Neuronal stem cell (in vitro differentiated cells): ENCODE results near the gene MPND.

Experiments used
- DNase-seq: peaks from one replicate; pipeline ENCODE4 v3.0.0-alpha.2; 2013; ENCODE audit warnings: low spot score
- H2AFZ ChIP-seq: one replicate; pipeline ENCODE4 v1.6.1; 2013; ENCODE audit warnings: mild to moderate bottlenecking, low read length, inconsistent platforms
- H2AK5ac ChIP-seq: 2 replicates; pipeline ENCODE4 v1.6.1; 2013; ENCODE audit warnings: low read depth, mild to moderate bottlenecking, inconsistent platforms, low read length, moderate library complexity, mixed read lengths
- H2BK120ac ChIP-seq: 2 replicates; pipeline ENCODE4 v1.6.1; 2013; ENCODE audit warnings: low read depth, mild to moderate bottlenecking, inconsistent platforms, low read length, moderate library complexity, mixed read lengths
- H2BK12ac ChIP-seq: one replicate; pipeline ENCODE4 v1.6.1; 2013; ENCODE audit warnings: low read length, inconsistent platforms
- H2BK15ac ChIP-seq: 2 replicates; pipeline ENCODE4 v1.6.1; 2013; ENCODE audit warnings: mild to moderate bottlenecking, low read length, inconsistent platforms, mixed read lengths
- H2BK5ac ChIP-seq: one replicate; pipeline ENCODE4 v1.6.1; 2013; ENCODE audit warnings: inconsistent platforms, mild to moderate bottlenecking, low read length, moderate library complexity
- H3K14ac ChIP-seq: one replicate; pipeline ENCODE4 v1.6.1; 2013; ENCODE audit warnings: low read length, inconsistent platforms
- H3K18ac ChIP-seq: 2 replicates; pipeline ENCODE4 v1.6.1; 2013; ENCODE audit warnings: low read length, inconsistent platforms
- H3K23ac ChIP-seq: 2 replicates; pipeline ENCODE4 v1.6.1; 2013; ENCODE audit warnings: low read depth, mild to moderate bottlenecking, mixed read lengths, low read length, inconsistent platforms; ENCODE audit not compliant: poor library complexity
- H3K27ac ChIP-seq: replicated peaks from 3 replicates; pipeline ENCODE4 v1.5.1; 2013; ENCODE audit warnings: low read length, inconsistent platforms
- H3K27me3 ChIP-seq, 3 experiments: 2 replicates each; pipeline ENCODE4 v1.6.1; 2013; ENCODE audit warnings: low read length in 3 of 3, mild to moderate bottlenecking in 2 of 3, inconsistent platforms in 1 of 3, low read depth in 1 of 3, mixed read lengths in 1 of 3, moderate library complexity in 1 of 3; ENCODE audit not compliant: control insufficient read depth in 3 of 3, insufficient read depth in 3 of 3
- H3K36me3 ChIP-seq, 2 donors: replicated peaks in 1 of 2; 2 replicates each; pipeline ENCODE4 v1.6.1; 2013; ENCODE audit warnings: low read length in 2 of 2; ENCODE audit not compliant: control insufficient read depth in 2 of 2, insufficient read depth in 2 of 2
- H3K4ac ChIP-seq: 2 replicates; pipeline ENCODE4 v1.6.1; 2013; ENCODE audit warnings: inconsistent platforms, mild to moderate bottlenecking, low read length, moderate library complexity
- H3K4me1 ChIP-seq, 2 donors: 1 replicate in 1 of 2; 2 replicates in 1 of 2; pipeline ENCODE4 v1.6.1; 2013; ENCODE audit warnings: low read length in 2 of 2, low read depth in 1 of 2; ENCODE audit not compliant: control insufficient read depth in 2 of 2, insufficient read depth in 1 of 2
- H3K4me2 ChIP-seq: one replicate; pipeline ENCODE4 v1.6.1; 2013; ENCODE audit warnings: mild to moderate bottlenecking, low read length, inconsistent platforms; ENCODE audit not compliant: insufficient read depth, poor library complexity, severe bottlenecking
- H3K4me3 ChIP-seq, 2 donors: 2 replicates each; pipeline ENCODE4 v1.5.1; 2013; ENCODE audit warnings: low read length in 2 of 2, mild to moderate bottlenecking in 2 of 2, inconsistent platforms in 1 of 2, moderate library complexity in 1 of 2
- H3K79me1 ChIP-seq: one replicate; pipeline ENCODE4 v1.6.1; 2013; ENCODE audit warnings: low read depth, mild to moderate bottlenecking, inconsistent platforms, low read length, moderate library complexity
- H3K9ac ChIP-seq: one replicate; pipeline ENCODE4 v1.6.1; 2013; ENCODE audit warnings: mild to moderate bottlenecking, low read depth, low read length, inconsistent platforms; ENCODE audit not compliant: poor library complexity
- H3K9me3 ChIP-seq, 2 donors: replicated peaks in 1 of 2; 2 replicates each; pipeline versions ENCODE3 to v1.6.1; 2013; ENCODE audit warnings: low read length in 2 of 2, mild to moderate bottlenecking in 2 of 2, inconsistent platforms in 1 of 2, low read depth in 1 of 2, mixed read lengths in 1 of 2, moderate library complexity in 1 of 2; ENCODE audit not compliant: control insufficient read depth in 2 of 2, insufficient read depth in 1 of 2
- H4K8ac ChIP-seq: one replicate; pipeline ENCODE4 v1.6.1; 2013; ENCODE audit warnings: low read depth, mild to moderate bottlenecking, inconsistent platforms, low read length, moderate library complexity
- H4K91ac ChIP-seq: one replicate; pipeline ENCODE4 v1.6.1; 2013; ENCODE audit warnings: low read length, low read depth, mild to moderate bottlenecking, inconsistent platforms; ENCODE audit not compliant: poor library complexity
- WGBS, 2 donors: extraction: QIAGEN DNeasy Blood & Tissue Kit; methylation state at CpG; one replicate each; pipeline ENCODE4 v1.1.7; 2013; ENCODE audit warnings: missing lambda C conversion rate in 2 of 2, mixed read lengths in 1 of 2; ENCODE audit not compliant: insufficient read length in 2 of 2, insufficient replicate concordance in 1 of 2; ENCODE audit errors: extremely low coverage in 2 of 2; 5-methylcytosine and 5-hydroxymethylcytosine counted together

MPND gene

GRCh38 chr19:4399812-4400134, 56.4 kb downstream of the MPND start:
- peak overlapping the region; percentile 64 for H2AK5ac ChIP-seq
- H2BK5ac ChIP-seq: no peak overlapping the region
- peak overlapping the region; percentile 95 for H3K9ac ChIP-seq
- H4K8ac ChIP-seq: no peak overlapping the region
- no peak for DNase-seq
- H3K4me1 ChIP-seq: peaks cover 11 to 22% of the 10 kb centered on the region in 2 donors
- peak overlapping the region; percentile 81 for H3K4me2 ChIP-seq
- H3K36me3 ChIP-seq: peaks cover 0 to 44% of the 10 kb centered on the region in 2 donors
- H3K4ac ChIP-seq: no peak overlapping the region
- no peak overlapping the region for H3K27ac ChIP-seq
- no peak overlapping the region for H4K91ac ChIP-seq
- peak overlapping the region; percentile 75 for H3K23ac ChIP-seq
- H3K18ac ChIP-seq: peak overlapping the region; percentile 90
- peak overlapping the region; percentile 63 for H2BK15ac ChIP-seq
- no peaks in the 10 kb centered on the region for H3K9me3 ChIP-seq
- H2AFZ ChIP-seq: peak overlapping the region; percentile 88
- no peaks in the 10 kb centered on the region for H3K27me3 ChIP-seq
- peak overlapping the region; percentile 72 for H2BK120ac ChIP-seq
- H3K79me1 ChIP-seq: peaks cover 9% of the 10 kb centered on the region
- WGBS, 2 donors: no CpG with 5 or more reads among the region's 12 CpGs
- peak overlapping the region; percentile 70 to 96 for H3K4me3 ChIP-seq
- H3K14ac ChIP-seq: peak overlapping the region; percentile 97
- no peak overlapping the region for H2BK12ac ChIP-seq

GRCh38 chr19:4400135-4400936, 57.0 kb downstream of the MPND start, which contains the start of gene SH3GL1:
Gene SH3GL1 (minus strand): TSS chr19:4400547. CDS start chr19:4400368, 179 bp downstream.
- Histone ChIP-seq H2AK5ac (peak within 1 kb of the TSS; percentile 64), H4K91ac (no peak within 1 kb of the TSS), H3K4me1 (peaks cover 9 to 20% of the 10 kb centered on the region in 2 donors), H2AFZ (peak within 1 kb of the TSS; percentile 88), H2BK15ac (peak within 1 kb of the TSS; percentile 63), H2BK120ac (peak within 1 kb of the TSS; percentile 72), H3K27me3 (no peaks in the 10 kb centered on the region), H3K14ac (peak within 1 kb of the TSS; percentile 97), H3K4me3 (peak within 1 kb of the TSS; percentile 70 to 96), H2BK5ac (no peak within 1 kb of the TSS), H3K18ac (peak within 1 kb of the TSS; percentile 90), H3K23ac (peak within 1 kb of the TSS; percentile 75), H4K8ac (no peak within 1 kb of the TSS), H3K4me2 (peak within 1 kb of the TSS; percentile 81), H2BK12ac (no peak within 1 kb of the TSS), H3K9me3 (no peaks in the 10 kb centered on the region), H3K36me3 (peaks cover 2 to 45% of the 10 kb centered on the region in 2 donors), H3K4ac (no peak within 1 kb of the TSS), H3K9ac (peak within 1 kb of the TSS; percentile 95), H3K27ac (no peak within 1 kb of the TSS), H3K79me1 (peaks cover 9% of the 10 kb centered on the region)
- no CpG with 5 or more reads among the region's 90 CpGs for WGBS, 2 donors
- peak; percentile 96 for DNase-seq

- Histone ChIP-seq H2BK5ac (no peak overlapping the region), H2BK120ac (no peak overlapping the region), H3K27me3 (no peaks in the 10 kb centered on the region), H3K4me3 (peak overlapping the region in 1 of 2 donors; percentile 89), H3K14ac (no peak overlapping the region), H3K4me2 (peak overlapping the region; percentile 22), H3K4me1 (peaks cover 9 to 20% of the 10 kb centered on the region in 2 donors), H3K18ac (no peak overlapping the region), H2BK15ac (no peak overlapping the region), H3K23ac (no peak overlapping the region), H3K9me3 (no peaks in the 10 kb centered on the region), H3K79me1 (peaks cover 13% of the 10 kb centered on the region), H3K4ac (no peak overlapping the region), H3K9ac (no peak overlapping the region), H2AFZ (peak overlapping the region; percentile 47), H4K8ac (no peak overlapping the region), H4K91ac (no peak overlapping the region), H3K27ac (no peak overlapping the region), H2AK5ac (no peak overlapping the region), H3K36me3 (peaks cover 8 to 47% of the 10 kb centered on the region in 2 donors), H2BK12ac (no peak overlapping the region)
- no peak for DNase-seq
- WGBS, 2 donors: no CpG with 5 or more reads among the region's 8 CpGs
These were observed 58.4 kb downstream of the MPND start for GRCh38 chr19:4401769-4402170.
